ENCODE measurements around the gene RAB31. TPM values are rescaled to one million over a fixed set of nuclear protein-coding genes. Genes with fewer than 3 reads are reported as not detected.

Gene RAB31
- total RNA-seq, 4 donors from 2014 or later: 22.9 to 98.1 (median 34.3) TPM

GRCh38 chr18:9828506-9829396, 120.7 kb downstream of the RAB31 start:
- Histone ChIP-seq H3K4me3 (no peak overlapping the region), H3K9me3 (no peaks in the 10 kb centered on the region), H3K36me3 (no peaks in the 10 kb centered on the region), H3K4me1 (peaks cover 7 to 13% of the 10 kb centered on the region in 2 donors), H3K27ac (peak overlapping the region in 1 of 2 donors; percentile 12), H3K27me3 (no peaks in the 10 kb centered on the region)
- TF ChIP-seq CTCF (IDR thresholded peaks at IDR 0.05): no peak
- TF ChIP-seq POLR2A (IDR thresholded peaks at IDR 0.05): no peak
- intact Hi-C loops (cut with DNase I; ENCODE audit: low total_unique reads): no loop called here
- no peak for DNase-seq

DNA sequence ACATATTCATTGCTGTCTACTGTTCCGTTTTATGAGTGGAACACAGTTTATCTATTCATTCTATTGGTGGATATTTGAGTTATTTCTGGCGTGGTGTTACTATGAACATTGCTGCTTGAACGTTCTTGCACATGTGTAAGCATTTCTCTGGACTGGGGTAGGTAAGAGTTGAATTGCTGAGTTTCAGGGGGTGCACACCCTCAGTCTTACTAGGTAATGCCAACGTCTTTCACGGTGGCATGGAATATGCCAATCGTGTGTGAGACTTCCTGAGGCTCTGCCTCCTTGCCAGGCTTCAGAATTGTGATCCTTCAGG, 121.3 kb downstream of the RAB31 start:
- intact Hi-C loops (cut with DNase I; ENCODE audit: low total_unique reads): no loop called here
- Histone ChIP-seq H3K4me1 (peaks cover 7 to 13% of the 10 kb centered on the region in 2 donors), H3K9me3 (no peaks in the 10 kb centered on the region), H3K27me3 (no peaks in the 10 kb centered on the region), H3K4me3 (no peak overlapping the region), H3K27ac (no peak overlapping the region), H3K36me3 (no peaks in the 10 kb centered on the region)
- TF ChIP-seq POLR2A (IDR thresholded peaks at IDR 0.05) (no peak), CTCF (IDR thresholded peaks at IDR 0.05) (no peak)
- DNase-seq: no peak

- intact Hi-C loops (cut with DNase I; ENCODE audit: low total_unique reads): no loop called here
- Histone ChIP-seq H3K27ac (no peak overlapping the region), H3K27me3 (no peaks in the 10 kb centered on the region), H3K4me1 (peaks cover 0 to 5% of the 10 kb centered on the region in 2 donors), H3K9me3 (no peaks in the 10 kb centered on the region), H3K36me3 (no peaks in the 10 kb centered on the region), H3K4me3 (no peak overlapping the region)
- TF ChIP-seq CTCF (IDR thresholded peaks at IDR 0.05) (no peak), POLR2A (IDR thresholded peaks at IDR 0.05) (no peak)
- DNase-seq: no peak
Measured at GRCh38 chr18:9831036-9831722, 123.1 kb downstream of the RAB31 start.

GRCh38 chr18:9831723-9832199, 123.7 kb downstream of the RAB31 start:
- H3K4me3 ChIP-seq: no peak overlapping the region
- no peak for DNase-seq
- H3K9me3 ChIP-seq: no peaks in the 10 kb centered on the region
- no peaks in the 10 kb centered on the region for H3K36me3 ChIP-seq
- H3K27me3 ChIP-seq: no peaks in the 10 kb centered on the region
- intact Hi-C loops (cut with DNase I; ENCODE audit: low total_unique reads): no loop called here
- TF ChIP-seq CTCF (IDR thresholded peaks at IDR 0.05) (no peak), POLR2A (IDR thresholded peaks at IDR 0.05) (no peak)
- no peak overlapping the region for H3K27ac ChIP-seq
- peaks cover 0 to 5% of the 10 kb centered on the region in 2 donors for H3K4me1 ChIP-seq

- intact Hi-C loops (cut with DNase I; ENCODE audit: low total_unique reads): no loop called here
- H3K4me1 ChIP-seq: peaks cover 0 to 5% of the 10 kb centered on the region in 2 donors
- H3K36me3 ChIP-seq: no peaks in the 10 kb centered on the region
- TF ChIP-seq CTCF (IDR thresholded peaks at IDR 0.05): no peak
- TF ChIP-seq POLR2A (IDR thresholded peaks at IDR 0.05): no peak
- no peak overlapping the region for H3K4me3 ChIP-seq
- H3K9me3 ChIP-seq: no peaks in the 10 kb centered on the region
- no peaks in the 10 kb centered on the region for H3K27me3 ChIP-seq
- H3K27ac ChIP-seq: no peak overlapping the region
- DNase-seq: no peak
Measured at GRCh38 chr18:9832871-9833270, 124.8 kb downstream of the RAB31 start.

All from uterus (tissue), 4 donors.